Lower leg skin (tissue), 3 donors: Measurements from ENCODE around the gene GRAP2.

ENCODE experiments used
- POLR2A ChIP-seq, 2 donors: fragments of 450-650 bp; IDR thresholded peaks; one replicate each; pipeline ENCODE4 v1.6.1; 2016 to 2017; ENCODE audit warnings: antibody characterized with exemption in 2 of 2, mild to moderate bottlenecking in 1 of 2, moderate library complexity in 1 of 2
- TF ChIP-seq, protein P1 (sequence below), 3 donors: fragments of 450-650 bp; IDR thresholded peaks; one replicate each; pipeline ENCODE4 v1.5.1; 2016; ENCODE audit warnings: antibody characterized with exemption in 3 of 3, mild to moderate bottlenecking in 3 of 3, moderate library complexity in 2 of 3

GRCh38 chr22:39915295-39915726 lies 14.4 kb downstream of the GRAP2 start:
- TF ChIP-seq, protein P1, sequence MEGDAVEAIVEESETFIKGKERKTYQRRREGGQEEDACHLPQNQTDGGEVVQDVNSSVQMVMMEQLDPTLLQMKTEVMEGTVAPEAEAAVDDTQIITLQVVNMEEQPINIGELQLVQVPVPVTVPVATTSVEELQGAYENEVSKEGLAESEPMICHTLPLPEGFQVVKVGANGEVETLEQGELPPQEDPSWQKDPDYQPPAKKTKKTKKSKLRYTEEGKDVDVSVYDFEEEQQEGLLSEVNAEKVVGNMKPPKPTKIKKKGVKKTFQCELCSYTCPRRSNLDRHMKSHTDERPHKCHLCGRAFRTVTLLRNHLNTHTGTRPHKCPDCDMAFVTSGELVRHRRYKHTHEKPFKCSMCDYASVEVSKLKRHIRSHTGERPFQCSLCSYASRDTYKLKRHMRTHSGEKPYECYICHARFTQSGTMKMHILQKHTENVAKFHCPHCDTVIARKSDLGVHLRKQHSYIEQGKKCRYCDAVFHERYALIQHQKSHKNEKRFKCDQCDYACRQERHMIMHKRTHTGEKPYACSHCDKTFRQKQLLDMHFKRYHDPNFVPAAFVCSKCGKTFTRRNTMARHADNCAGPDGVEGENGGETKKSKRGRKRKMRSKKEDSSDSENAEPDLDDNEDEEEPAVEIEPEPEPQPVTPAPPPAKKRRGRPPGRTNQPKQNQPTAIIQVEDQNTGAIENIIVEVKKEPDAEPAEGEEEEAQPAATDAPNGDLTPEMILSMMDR (IDR thresholded peaks at IDR 0.05) = no peak
- TF ChIP-seq POLR2A (IDR thresholded peaks at IDR 0.05) = no peak
